ENCODE measurements around the gene ENTREP1.
"Not testable (repeated sequence)": the region's sequence is repeated elsewhere in the genome, so short reads cannot be mapped to it uniquely, and the experiment has no call there.

The ENTREP1 gene, protein sequence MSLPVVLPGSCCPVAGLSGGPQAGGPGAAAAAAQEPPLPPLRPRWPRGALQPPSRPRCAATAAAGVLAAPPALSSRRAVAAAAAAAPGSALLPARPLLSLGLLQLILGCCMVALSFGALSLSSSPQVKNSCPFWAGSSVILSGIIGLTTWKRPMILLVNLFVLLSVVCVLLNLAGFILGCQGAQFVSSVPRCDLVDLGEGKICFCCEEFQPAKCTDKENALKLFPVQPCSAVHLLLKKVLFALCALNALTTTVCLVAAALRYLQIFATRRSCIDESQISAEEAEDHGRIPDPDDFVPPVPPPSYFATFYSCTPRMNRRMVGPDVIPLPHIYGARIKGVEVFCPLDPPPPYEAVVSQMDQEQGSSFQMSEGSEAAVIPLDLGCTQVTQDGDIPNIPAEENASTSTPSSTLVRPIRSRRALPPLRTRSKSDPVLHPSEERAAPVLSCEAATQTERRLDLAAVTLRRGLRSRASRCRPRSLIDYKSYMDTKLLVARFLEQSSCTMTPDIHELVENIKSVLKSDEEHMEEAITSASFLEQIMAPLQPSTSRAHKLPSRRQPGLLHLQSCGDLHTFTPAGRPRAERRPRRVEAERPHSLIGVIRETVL

DNA sequence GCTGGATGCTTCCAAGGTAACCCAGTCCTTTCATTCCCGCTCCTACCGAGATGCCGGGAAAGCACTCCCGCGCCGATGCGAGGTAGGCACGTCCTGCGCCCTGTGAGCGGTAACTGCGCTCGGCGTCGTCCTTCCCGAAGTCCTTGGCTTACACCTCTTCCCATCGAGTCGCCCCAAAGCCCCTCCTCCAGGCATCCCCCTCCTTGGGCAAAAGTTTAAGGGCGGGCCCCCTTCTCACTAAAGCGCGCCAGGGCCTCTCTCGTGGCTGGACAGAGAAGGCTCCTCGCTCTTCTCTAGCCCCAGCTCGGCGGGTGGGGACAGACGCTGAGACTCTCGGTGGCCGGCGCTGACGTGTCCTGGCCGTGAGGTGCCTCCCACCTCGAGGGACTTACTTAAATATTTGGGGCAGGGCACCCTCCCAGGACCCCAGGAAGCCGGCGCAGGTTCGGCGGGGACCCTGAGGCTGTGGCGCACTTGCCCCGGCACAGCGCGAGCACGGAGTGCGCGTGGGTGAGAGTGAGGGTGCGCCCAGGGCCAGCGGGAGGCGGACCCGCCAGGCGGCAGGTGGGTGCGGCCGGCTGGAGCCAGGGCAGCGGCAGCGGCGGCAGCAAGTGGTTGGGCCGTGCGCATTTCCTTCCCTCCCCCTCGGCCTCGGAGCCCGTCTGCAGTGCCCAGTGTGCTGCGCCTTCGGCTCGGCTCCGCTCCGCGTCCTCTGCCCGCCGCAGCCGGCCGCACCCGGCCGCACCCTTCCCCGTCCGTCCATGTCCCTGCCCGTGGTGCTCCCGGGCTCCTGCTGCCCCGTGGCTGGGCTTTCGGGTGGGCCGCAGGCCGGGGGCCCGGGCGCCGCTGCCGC, at the start of gene ENTREP1:
ENTREP1 (plus strand) TSS at position 667 of the 853 bp plus-strand sequence; CDS start at position 762, 95 bp downstream.
- DNase-seq (ENCODE audit: low read depth in 1 of 2, low spot score in 1 of 2), result no peak

DNA sequence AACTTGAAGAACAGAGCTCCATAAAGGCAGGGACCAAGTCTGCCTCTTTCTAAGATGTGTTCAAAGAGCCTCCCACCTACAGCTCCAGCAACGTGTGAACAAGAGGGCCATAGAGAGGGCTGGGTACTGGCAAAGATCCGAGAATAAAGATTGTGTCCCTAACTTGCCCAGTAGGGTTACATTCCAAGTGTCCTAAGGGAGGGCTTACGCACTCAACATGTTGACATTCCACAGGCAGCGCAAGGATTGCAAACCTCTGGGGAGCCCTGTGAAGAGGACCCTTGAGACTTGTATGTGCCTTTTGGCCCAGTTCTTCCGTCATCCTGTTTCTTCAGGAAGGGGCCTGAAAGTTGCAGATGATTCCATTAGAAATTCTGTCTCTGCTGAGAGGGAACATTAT, 48.2 kb upstream of the ENTREP1 start:
- no peak for DNase-seq (ENCODE audit: low read depth in 1 of 2, low spot score in 1 of 2)

DNA sequence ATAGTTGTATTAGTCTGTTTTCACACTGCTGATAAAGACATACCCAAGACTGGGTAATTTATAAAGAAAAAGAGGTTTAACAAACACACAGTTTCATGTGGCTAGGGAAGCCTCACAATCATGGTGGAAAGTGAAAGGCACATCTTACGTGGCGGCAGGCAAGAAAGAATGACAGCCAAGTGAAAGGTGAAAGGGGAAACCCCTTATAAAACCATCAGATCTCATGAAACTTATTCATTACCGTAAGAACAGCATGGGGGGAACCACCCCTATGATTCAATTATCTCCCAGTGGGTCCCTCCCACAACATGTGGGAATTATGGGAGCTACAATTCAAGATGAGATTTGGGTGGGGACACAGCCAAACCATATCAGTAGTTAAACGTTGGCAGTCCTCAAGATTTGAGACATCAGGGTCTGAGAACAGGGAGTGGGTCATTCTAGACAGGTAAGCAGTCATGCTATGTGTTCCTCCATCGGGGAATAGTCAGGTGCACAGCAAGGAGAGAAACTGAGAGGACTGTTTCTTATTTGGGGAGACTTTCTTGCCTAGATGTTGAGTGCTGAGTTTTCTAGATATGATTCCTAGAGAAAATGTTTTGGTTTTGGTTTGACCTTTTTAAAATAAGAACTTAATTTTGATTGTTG, 45.8 kb upstream of the ENTREP1 start:
- DNase-seq (ENCODE audit: low read depth in 1 of 2, low spot score in 1 of 2), result no peak

DNA sequence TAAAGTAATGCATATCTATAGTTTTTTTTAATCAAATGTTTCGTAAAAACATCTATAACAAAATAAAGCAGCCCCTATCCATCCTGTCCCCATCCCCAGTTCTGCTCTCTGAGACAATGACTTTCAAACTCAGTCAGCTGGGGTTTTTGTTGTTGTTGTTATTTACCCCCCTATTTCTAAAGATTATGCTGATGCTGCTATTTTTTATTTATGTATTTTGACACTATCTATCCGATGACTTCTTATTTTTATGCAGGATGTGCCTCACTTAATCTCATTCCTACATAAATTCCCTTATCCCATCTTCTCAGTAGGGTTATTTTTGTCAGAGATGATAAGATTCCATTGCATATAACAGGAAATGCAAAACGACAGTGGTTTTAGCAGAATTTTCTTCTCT, 45.3 kb upstream of the ENTREP1 start:
- no peak for DNase-seq (ENCODE audit: low read depth in 1 of 2, low spot score in 1 of 2)

DNA sequence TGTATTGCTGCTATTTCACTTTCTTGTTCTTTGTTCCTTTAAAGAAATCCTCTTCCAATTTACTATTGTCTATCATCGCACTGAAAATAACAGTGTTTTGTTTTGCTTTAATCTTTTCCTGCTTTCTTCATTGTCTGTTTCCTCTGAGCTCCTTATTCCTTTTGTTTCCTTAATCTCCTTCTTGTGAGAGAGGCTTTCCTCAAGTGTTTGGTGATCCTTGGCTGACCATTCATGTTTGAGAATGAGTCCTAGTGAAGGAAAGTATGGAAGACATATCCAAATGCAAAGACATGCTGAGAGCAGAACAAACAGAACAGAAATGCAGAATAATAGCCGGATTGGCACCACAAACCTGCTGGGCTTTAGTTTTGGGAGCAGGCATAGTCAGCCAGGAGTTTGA, 42.0 kb upstream of the ENTREP1 start:
- DNase-seq (ENCODE audit: low read depth in 1 of 2, low spot score in 1 of 2), result no peak

DNA sequence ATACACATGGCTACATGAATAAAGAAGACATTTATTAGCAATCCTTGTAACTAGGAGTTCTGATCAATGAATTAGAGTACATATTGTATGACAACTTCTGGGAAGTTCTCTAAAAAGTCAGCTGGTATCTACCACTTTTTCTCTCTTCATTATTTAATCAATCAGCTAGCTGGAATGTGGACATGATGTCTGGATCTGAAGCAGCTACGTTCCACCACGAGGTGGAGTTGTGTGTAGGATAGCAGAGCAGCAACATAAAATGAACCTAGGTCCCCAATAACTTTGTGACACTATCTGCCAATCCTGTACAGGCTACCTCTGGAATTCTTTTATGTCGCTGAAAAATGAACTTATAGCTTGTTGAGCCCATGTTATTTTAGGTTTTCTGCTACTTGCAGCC, 32.9 kb upstream of the ENTREP1 start:
- DNase-seq (ENCODE audit: low read depth in 1 of 2, low spot score in 1 of 2), result no peak

DNA sequence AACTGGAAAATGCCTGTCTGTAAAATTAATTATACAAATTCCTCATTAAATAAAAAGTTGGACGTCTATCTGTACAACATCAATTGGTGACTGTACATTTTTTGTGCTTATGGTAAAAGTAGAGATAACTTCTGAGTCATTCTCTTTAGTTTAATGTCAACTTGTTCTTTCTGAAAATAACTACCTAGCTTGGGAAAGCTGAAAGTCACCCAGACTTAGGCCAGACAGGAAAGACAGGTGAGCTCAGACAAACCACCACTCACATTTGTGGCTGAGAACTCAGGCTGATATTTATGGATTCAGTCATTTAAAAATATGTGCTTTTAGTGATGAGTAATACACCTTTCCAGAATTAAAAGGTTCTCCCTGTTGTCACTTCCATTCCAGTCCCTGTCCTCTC, 31.9 kb upstream of the ENTREP1 start:
- DNase-seq (ENCODE audit: low read depth in 1 of 2, low spot score in 1 of 2), result no peak

DNA sequence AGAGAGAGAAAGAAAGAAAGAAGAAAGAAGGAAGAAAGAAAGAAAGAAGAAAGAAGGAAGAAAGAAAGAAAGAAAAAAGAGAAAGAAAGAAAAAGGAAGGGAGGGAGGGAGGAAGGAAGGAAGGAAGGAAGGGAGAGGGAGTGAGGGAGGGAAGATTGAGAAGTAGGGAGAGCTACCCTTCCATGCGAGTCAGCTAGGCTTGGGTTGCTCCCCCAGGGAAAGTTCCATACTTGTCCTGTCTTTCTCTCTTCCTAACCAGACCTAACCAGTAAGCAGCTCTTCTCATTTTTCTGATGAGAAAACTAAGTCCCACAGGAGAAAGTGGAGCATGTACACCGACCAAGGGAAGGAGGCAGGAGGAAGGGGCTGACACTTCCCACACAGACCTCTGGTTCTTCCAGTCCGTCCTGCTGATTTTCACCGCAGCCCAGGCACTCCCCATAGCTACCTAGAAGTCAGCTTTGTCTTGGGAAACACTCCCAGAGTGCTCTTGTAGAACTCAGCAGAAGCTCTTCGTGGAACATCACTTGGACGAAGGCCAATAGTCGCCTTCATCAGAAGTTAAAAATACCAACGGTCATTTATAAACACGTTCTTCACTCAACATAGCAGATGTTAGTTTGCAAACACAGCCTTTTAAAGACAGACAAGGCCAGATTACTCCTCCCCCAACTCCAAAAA, 29.0 kb upstream of the ENTREP1 start:
- no peak for DNase-seq (ENCODE audit: low read depth in 1 of 2, low spot score in 1 of 2)

DNA sequence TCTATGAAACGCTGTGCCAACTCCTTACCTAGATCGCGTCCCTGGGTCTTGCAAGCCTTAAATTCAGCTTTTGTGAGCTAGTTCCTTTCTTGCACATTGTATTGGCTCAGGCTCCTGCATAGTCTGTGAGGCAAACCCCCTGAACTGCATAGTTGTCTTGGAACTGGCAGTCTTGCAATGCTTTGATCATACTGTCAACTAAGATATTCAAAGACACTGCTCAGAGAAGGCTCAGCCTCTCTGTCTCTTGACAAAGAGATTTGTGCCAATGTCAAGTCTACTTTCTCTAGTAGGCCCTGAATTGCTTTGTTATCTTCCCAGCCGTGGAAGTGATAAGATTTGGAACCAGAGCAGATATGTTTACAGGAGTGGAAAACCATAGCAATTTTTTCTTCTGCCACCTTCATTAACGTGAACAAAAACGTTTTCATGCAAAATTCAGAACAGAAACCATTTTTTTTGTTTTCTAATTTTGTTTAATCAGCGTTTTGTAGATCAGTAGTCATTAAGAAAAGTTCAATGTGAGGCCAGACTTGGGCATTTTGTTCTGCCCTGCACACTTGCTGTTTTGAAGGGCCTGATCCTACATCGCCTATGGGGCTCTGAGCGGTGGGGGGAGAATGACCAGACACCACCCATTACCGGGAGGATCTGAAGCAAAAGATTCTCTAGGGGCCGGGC, 27.6 kb upstream of the ENTREP1 start:
- DNase-seq (ENCODE audit: low read depth in 1 of 2, low spot score in 1 of 2), result no peak

DNA sequence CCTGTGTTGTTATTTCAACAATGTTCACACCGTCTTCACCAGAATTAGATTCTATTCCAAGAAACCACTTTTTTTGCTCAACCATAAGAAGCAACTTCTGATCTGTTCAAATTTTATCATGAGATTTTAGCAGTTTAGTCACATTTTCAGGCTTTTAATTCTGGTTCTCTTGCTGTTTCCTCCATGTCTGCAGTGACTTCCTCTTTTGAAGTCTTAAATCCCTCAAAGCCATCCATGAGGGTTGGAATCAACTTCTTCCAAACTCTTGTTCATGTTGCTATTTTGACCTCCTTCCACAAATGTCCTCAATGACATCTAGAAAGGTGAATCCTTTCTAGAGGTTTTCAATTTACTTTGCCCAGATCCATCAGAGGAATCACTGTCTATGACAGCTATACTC, 25.7 kb upstream of the ENTREP1 start:
- no peak for DNase-seq (ENCODE audit: low read depth in 1 of 2, low spot score in 1 of 2)

DNA sequence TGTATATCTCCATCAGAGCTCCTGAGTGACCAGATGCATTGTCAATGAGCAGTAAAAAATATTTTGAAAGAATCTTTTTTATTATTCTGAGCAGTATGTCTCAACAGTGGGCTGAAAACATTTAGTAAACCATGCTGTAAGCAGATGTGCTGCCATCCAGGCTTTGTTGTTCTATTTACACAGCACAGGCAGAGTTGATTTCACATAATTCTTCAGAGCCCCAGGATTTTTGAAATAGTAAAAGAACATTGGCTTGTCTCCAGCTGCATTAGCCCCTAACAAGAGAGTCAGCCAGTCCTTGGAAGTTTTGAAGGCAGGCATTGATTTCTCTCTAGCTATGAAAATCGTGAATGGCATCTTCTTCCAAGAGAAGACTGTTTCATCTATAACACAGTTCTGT, 25.2 kb upstream of the ENTREP1 start:
- no peak for DNase-seq (ENCODE audit: low read depth in 1 of 2, low spot score in 1 of 2)

DNA sequence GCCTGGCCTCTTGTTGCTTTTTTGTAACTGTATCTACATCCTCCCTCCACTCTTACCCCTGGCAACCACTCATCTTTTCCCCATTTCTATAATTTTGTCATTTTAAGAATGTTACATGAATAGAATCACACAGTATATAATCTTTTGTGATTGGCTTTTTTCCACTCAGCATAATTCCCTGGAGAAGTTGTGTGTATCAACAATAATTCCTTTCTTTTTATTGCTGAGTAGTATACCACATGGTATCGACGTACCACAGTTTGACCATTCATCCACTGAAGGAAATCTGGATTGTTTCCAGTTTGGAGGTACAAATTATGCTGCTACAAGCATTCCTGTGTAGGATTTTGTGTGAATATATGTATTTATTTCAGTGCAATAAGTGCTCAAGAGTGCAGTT, 21.7 kb upstream of the ENTREP1 start:
- no peak for DNase-seq (ENCODE audit: low read depth in 1 of 2, low spot score in 1 of 2)

DNA sequence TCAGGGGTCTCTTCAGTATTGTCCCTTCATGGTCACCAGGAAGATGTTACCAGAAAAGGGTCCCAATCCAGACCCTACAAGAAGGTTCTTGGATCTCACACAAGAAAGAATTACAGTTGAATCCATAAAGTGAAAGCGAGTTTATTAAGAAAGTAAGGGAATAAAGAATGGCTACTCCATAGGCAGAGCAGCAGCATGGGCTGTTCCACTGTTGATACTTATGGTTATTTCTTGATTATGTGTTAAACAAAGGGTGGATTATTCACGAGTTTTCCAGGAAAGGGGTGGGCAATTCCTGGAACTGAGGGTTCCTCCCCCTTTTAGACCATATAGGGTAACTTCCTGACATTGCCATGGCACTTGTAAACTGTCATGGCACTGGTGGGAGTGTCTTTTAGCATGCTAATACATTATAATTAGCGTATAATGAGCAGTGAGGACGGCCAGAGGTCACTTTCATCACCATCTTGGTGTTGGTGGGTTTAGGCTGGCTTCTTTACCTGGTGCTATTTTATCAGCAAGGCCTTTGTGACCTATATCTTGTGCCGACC, 18.0 kb upstream of the ENTREP1 start:
- DNase-seq (ENCODE audit: low read depth in 1 of 2, low spot score in 1 of 2), result not testable (repeated sequence)

DNA sequence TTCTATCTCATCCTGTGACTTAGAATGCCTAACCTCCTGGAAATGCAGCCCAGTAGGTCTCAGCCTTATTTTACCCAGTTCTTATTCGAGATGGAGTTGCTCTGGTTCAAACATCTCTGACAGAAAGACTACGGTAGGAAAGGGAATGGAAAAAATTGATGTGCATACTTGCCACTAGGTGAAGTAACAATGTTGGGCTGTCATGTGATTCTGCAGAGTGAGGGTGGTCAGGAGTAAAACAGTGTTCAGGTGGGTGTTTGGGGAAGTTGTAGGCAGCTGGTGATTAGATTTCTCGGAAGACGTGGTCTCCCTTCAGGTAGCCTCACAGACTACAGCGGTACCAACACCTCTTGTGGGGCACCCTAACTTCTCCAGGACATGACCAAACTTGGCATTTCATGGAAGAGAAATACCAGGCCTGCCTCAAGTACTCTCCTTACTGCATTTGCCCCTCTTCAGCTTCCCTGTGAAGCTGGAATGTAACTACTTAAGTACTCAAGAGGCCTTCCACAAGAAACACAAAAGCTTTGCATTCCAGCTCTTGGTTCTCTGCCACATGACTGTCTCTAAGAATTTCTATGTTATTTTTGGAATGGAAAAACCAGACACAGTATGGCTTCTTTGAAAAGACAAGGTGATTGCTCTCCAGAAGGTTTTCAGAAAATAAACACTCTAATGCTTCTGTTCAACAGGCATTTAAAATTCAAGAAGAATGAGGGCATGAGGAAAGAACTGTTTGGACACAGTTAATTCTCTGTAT, 17.4 kb upstream of the ENTREP1 start:
- DNase-seq (ENCODE audit: low read depth in 1 of 2, low spot score in 1 of 2), result no peak

DNA sequence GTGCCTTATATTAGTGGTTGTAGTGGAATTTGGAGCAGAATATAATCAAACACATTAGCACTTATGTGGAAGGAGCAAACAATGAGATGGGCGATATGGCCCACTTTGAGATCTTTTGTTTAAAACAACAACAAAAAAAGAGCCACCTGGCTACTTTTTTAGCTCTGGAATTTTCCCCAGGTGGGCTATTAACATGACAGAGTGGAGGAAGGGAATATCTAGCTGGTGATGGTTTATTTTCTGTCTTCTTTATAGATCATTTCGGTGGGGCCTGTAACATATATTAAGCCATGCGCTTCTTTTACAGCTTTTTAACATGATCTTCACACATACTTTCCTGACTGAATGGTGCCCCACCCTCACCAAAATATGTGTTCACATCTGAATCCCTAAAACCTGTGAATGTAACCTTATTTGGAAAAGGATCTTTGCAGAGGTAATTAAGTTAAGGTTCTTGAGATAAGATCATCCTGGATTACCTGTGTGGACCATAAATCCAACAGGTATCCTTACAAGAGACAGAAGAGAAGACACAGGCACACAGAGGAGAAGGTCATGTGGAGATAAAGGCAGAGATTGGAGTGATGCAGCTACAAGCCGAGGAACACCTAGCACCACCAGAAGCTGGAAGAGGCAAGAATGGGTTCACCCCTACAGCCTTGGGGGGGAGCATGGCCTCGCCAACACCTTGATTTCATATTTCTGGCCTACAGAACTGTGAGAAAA, 16.6 kb upstream of the ENTREP1 start:
- no peak for DNase-seq (ENCODE audit: low read depth in 1 of 2, low spot score in 1 of 2)

DNA sequence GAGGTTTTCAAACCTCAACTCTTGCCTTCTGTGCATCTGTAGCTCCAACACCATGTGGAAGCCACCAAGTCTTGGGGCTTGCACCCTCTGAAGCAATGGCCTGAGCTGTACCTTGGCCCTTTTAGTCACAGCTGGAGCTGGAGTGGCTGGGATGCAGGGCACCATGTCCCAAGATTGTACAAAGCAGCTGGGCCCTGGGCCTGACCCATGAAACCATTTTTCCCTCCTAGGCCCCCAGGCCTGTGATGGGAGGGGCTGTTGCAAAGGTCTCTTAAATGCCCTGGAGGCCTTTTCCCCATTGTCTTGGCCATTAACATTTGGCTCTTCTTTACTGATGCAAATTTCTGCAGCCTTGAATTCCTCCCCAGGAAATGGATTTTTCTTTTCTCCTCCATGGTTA, 11.8 kb upstream of the ENTREP1 start:
- no peak for DNase-seq (ENCODE audit: low read depth in 1 of 2, low spot score in 1 of 2)

DNA sequence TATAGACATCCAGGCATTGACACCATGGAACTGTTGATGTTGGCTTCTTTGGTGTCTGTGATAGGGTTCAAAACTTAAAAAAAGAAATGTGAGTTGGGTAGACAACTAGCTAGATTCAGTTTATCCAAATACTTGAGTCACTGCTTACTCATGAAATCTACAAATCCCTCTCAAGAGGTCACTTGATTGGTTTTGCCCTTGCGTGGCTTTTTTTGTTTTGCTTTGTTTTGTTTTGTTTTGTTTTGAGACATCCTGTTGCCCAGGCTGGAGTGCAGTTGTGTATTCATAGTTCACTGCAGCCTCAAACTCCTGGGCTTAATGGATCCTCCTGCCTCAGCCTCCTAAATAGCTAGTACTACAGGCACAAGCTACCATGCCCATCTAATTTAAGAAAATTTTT, 10.5 kb upstream of the ENTREP1 start:
- DNase-seq (ENCODE audit: low read depth in 1 of 2, low spot score in 1 of 2), result no peak

DNA sequence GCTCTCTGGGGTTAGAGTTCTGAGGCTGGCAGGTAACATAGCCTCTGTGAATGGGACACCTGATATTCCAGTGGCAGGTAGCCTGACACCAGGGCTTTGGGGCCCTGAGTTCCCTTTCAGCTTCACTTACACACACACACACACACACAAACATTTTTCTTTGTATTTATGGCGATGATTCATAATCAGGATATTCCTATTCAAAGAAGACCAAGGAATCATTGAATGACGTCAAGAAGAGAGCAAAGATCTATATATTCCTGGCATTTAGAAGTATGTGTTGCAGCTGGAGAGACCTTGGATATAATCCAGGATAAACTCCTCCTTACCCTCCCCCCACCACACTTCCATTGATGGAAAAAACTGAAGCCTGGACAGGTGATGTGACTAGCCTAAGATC, 7.9 kb upstream of the ENTREP1 start:
- DNase-seq (ENCODE audit: low read depth in 1 of 2, low spot score in 1 of 2), result no peak

DNA sequence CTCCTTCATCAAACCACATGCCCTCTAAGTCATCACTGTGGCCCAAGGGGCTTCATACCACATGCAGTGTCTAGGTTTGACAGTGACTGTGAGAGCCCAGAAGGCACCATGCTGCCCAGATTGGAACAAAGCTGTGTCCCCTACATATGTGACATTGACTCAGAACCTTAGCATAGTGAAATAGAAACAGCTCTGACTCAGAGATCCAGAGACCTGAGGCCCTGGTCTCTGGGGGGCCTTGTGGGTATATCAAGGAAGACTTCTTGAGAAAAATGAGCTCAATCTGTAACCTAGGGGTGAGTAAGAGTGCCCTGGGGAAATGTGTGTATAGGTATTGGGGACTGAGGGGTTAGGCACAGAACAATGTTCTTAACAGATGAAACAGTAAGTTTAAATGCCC, 7.1 kb upstream of the ENTREP1 start:
- DNase-seq (ENCODE audit: low read depth in 1 of 2, low spot score in 1 of 2), result no peak

Data from stimulated activated CD4-positive, alpha-beta T cell treated with anti-CD3 and anti-CD28 coated beads, Interleukin-15, amount 100 ng/mL, for 1 hour (primary cell).